Measurements from ENCODE around the gene LRRC61.

The LRRC61 gene

GRCh38 chr7:150355666-150356059, 32.5 kb downstream of the LRRC61 start:
- ChIA-PET POLR2A (ENCODE audit: low non-redundant PET) (no interaction called here), CTCF (interaction anchor here (0.6 to 0.7 kb wide), 2 partner anchors 19 to 730 kb away, joined by 3 to 4 read pairs; no protein-coding TSS in a partner anchor)
- no peak for DNase-seq (ENCODE audit: low spot score)
- TF ChIP-seq CTCF (conservative IDR thresholded peaks at IDR 0.05; ENCODE audit: low read depth): no peak
- no peak overlapping the region for H3K27ac ChIP-seq

- H3K27ac ChIP-seq: no peak overlapping the region
- TF ChIP-seq CTCF (conservative IDR thresholded peaks at IDR 0.05; ENCODE audit: low read depth): peak; percentile 86
- DNase-seq (ENCODE audit: low spot score): no peak
- ChIA-PET POLR2A (ENCODE audit: low non-redundant PET) (no interaction called here), CTCF (interaction anchor here (0.5 to 0.7 kb wide), 2 partner anchors 11 to 18 kb away, joined by 3 to 4 read pairs; no protein-coding TSS in a partner anchor)
Observed at GRCh38 chr7:150356265-150356897, 33.2 kb downstream of the LRRC61 start.

GRCh38 chr7:150357270-150357669, 34.1 kb downstream of the LRRC61 start:
- DNase-seq (ENCODE audit: low spot score): no peak
- no peak for TF ChIP-seq CTCF (conservative IDR thresholded peaks at IDR 0.05; ENCODE audit: low read depth)
- POLR2A ChIA-PET (ENCODE audit: low non-redundant PET): no interaction called here
- CTCF ChIA-PET: no interaction called here
- H3K27ac ChIP-seq: no peak overlapping the region

- H3K27ac ChIP-seq: no peak overlapping the region
- no peak for DNase-seq (ENCODE audit: low spot score)
- ChIA-PET CTCF (no interaction called here), POLR2A (ENCODE audit: low non-redundant PET) (no interaction called here)
- no peak for TF ChIP-seq CTCF (conservative IDR thresholded peaks at IDR 0.05; ENCODE audit: low read depth)
Observed at GRCh38 chr7:150357771-150358427, 34.7 kb downstream of the LRRC61 start.

GRCh38 chr7:150358433-150358832, 35.3 kb downstream of the LRRC61 start:
- ChIA-PET CTCF (no interaction called here), POLR2A (ENCODE audit: low non-redundant PET) (no interaction called here)
- no peak for TF ChIP-seq CTCF (conservative IDR thresholded peaks at IDR 0.05; ENCODE audit: low read depth)
- no peak for DNase-seq (ENCODE audit: low spot score)
- H3K27ac ChIP-seq: no peak overlapping the region

- POLR2A ChIA-PET (ENCODE audit: low non-redundant PET): no interaction called here
- CTCF ChIA-PET: no interaction called here
- no peak for DNase-seq (ENCODE audit: low spot score)
- TF ChIP-seq CTCF (conservative IDR thresholded peaks at IDR 0.05; ENCODE audit: low read depth): no peak
- no peak overlapping the region for H3K27ac ChIP-seq
Observed at GRCh38 chr7:150358988-150359621, 36.0 kb downstream of the LRRC61 start.

Measured in RWPE1 (cell line).